Fibroblast of lung (primary cell): ENCODE data around the gene CCDC110. TPM values are rescaled to one million over a fixed set of nuclear protein-coding genes. Genes with fewer than 3 reads are reported as not detected.

Experiments used
- DNase-seq, 2 donors: peaks; one replicate each; pipeline versions ENCODE4 v3.0.0 to v3.0.0-alpha.2; 2010; ENCODE audit warnings: low read depth in 2 of 2
- H2AFZ ChIP-seq: 2 replicates; pipeline ENCODE4 v1.5.1; 2012; ENCODE audit warnings: low read length, control low read depth, inconsistent platforms
- H3K27ac ChIP-seq: 2 replicates; pipeline ENCODE4 v1.5.1; 2011; ENCODE audit warnings: low read length, control low read depth; ENCODE audit not compliant: insufficient read depth
- H3K27me3 ChIP-seq: 2 replicates; pipeline ENCODE4 v1.5.1; 2011; ENCODE audit warnings: mild to moderate bottlenecking, low read length; ENCODE audit not compliant: control insufficient read depth, insufficient read depth
- H3K36me3 ChIP-seq: 2 replicates; pipeline ENCODE4 v1.5.1; 2011; ENCODE audit warnings: low read length; ENCODE audit not compliant: control insufficient read depth, insufficient read depth
- H3K4me1 ChIP-seq: 2 replicates; pipeline ENCODE4 v1.5.1; 2011; ENCODE audit warnings: low read length; ENCODE audit not compliant: control insufficient read depth, insufficient read depth; ENCODE audit errors: extremely low read depth
- H3K4me2 ChIP-seq: 2 replicates; pipeline ENCODE4 v1.5.1; 2011; ENCODE audit warnings: low read length, control low read depth; ENCODE audit not compliant: insufficient read depth; ENCODE audit errors: extremely low read depth
- H3K4me3 ChIP-seq, 4 experiments: fragments of 200-600 bp in 1 of 4; sonication (generic) in 1 of 4; replicated peaks in 1 of 4; 2 replicates each; pipeline ENCODE4 v1.5.1; 2011 to 2016; ENCODE audit warnings: low read length in 4 of 4, low read depth in 3 of 4, mild to moderate bottlenecking in 3 of 4, control low read depth in 2 of 4, inconsistent platforms in 1 of 4, mixed read lengths in 1 of 4; ENCODE audit not compliant: insufficient read depth in 1 of 4; ENCODE audit errors: control extremely low read depth in 1 of 4
- H3K79me2 ChIP-seq: 2 replicates; pipeline ENCODE4 v1.5.1; 2012; ENCODE audit warnings: mild to moderate bottlenecking, low read length, inconsistent platforms; ENCODE audit not compliant: control insufficient read depth, insufficient read depth
- H3K9ac ChIP-seq: 2 replicates; pipeline ENCODE4 v1.5.1; 2011; ENCODE audit warnings: mild to moderate bottlenecking, low read length, control low read depth; ENCODE audit not compliant: insufficient read depth
- H3K9me3 ChIP-seq: 2 replicates; pipeline ENCODE4 v1.5.1; 2012; ENCODE audit warnings: low read depth, low read length; ENCODE audit not compliant: control insufficient read depth, insufficient read depth
- H4K20me1 ChIP-seq: 2 replicates; pipeline ENCODE4 v1.5.1; 2011; ENCODE audit warnings: low read length; ENCODE audit not compliant: control insufficient read depth, insufficient read depth; ENCODE audit errors: extremely low read depth
- EZH2 ChIP-seq: IDR thresholded peaks from 2 replicates; pipeline ENCODE4 v1.5.1; 2012; ENCODE audit warnings: low read length, control low read depth, mild to moderate bottlenecking; ENCODE audit errors: missing control alignments
- polyA plus RNA-seq, 2 donors: library from polyadenylated mRNA; depleted of rRNA in 1 of 2; stranded (reverse) in 1 of 2; unstranded in 1 of 2; fragments of >200 nt; gene quantifications; 2 replicates each; pipeline ENCODE4 v1.2.1, GENCODE V29; 2011 to 2012; ENCODE audit warnings: missing spikeins in 1 of 2
- total RNA-seq: library from RNA; depleted of rRNA; stranded (reverse); fragments of >200 nt; gene quantifications from 2 replicates; pipeline ENCODE4 v1.2.1, GENCODE V29; 2014
- TF ChIP-seq, protein P1 (sequence below), 2 donors: IDR thresholded peaks in 1 of 2; conservative IDR thresholded peaks in 1 of 2; 1 replicate in 1 of 2; 2 replicates in 1 of 2; pipeline ENCODE4 v1.5.1; 2011 to 2012; ENCODE audit warnings: low read length in 2 of 2, control low read depth in 1 of 2, inconsistent platforms in 1 of 2, low read depth in 1 of 2, mild to moderate bottlenecking in 1 of 2

CCDC110 gene
- total and polyA plus RNA-seq, 2 donors (not counting 1 experiment from before 2014, with no cell fraction given) = 0.83 to 2.0 TPM

DNA sequence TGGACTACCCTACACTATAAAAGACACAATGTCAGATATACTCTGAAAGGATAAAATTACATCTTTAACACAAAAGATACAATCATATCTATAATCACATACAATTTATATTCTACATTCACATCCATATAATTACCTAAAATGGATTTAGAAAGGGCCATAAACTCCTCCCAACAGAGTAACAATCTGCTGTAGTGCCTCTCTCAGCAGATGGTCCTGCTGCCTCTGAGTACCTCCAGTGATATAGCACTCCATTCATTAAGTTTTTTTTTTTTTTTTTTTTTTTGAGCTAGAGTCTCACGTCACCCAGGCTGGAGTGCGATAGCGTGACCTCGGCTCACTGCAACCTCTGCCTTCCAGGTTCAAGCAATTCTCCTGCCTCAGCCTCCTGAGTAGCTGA is 67.5 kb downstream of the CCDC110 start:
- Histone ChIP-seq H4K20me1 (no peaks in the 10 kb centered on the region), H3K27ac (no peak overlapping the region), H3K79me2 (no peaks in the 10 kb centered on the region), H3K36me3 (no peaks in the 10 kb centered on the region), H2AFZ (no peak overlapping the region), H3K9me3 (no peaks in the 10 kb centered on the region), H3K9ac (no peak overlapping the region), H3K27me3 (no peaks in the 10 kb centered on the region), H3K4me1 (no peaks in the 10 kb centered on the region), H3K4me3 (no peak overlapping the region), H3K4me2 (no peak overlapping the region)
- TF ChIP-seq, protein P1, sequence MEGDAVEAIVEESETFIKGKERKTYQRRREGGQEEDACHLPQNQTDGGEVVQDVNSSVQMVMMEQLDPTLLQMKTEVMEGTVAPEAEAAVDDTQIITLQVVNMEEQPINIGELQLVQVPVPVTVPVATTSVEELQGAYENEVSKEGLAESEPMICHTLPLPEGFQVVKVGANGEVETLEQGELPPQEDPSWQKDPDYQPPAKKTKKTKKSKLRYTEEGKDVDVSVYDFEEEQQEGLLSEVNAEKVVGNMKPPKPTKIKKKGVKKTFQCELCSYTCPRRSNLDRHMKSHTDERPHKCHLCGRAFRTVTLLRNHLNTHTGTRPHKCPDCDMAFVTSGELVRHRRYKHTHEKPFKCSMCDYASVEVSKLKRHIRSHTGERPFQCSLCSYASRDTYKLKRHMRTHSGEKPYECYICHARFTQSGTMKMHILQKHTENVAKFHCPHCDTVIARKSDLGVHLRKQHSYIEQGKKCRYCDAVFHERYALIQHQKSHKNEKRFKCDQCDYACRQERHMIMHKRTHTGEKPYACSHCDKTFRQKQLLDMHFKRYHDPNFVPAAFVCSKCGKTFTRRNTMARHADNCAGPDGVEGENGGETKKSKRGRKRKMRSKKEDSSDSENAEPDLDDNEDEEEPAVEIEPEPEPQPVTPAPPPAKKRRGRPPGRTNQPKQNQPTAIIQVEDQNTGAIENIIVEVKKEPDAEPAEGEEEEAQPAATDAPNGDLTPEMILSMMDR (conservative IDR thresholded peaks at IDR 0.05 in 1 of 2, IDR thresholded peaks at IDR 0.05 in 1 of 2; ENCODE audit: low read depth in 1 of 2, low read length in 2 of 2) = no peak
- TF ChIP-seq EZH2 = no peak
- no peak for DNase-seq

DNA sequence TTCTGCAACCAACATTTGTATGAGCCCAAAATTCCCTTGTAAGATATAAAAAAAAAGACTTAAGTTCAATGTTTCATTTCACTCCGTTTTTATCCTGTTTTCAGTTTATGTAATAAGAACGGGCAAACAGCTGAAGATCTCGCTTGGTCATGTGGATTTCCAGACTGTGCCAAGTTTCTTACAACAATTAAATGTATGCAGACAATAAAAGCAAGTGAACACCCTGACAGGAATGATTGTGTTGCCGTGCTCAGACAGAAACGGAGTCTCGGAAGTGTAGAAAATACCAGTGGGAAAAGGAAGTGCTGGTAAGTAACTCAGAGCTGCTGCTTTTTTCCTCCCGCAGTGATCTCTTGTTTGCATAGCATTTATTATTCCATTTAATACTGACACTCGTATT is 72.1 kb downstream of the CCDC110 start:
- no peaks in the 10 kb centered on the region for H3K27me3 ChIP-seq
- H3K36me3 ChIP-seq = no peaks in the 10 kb centered on the region
- H3K79me2 ChIP-seq = no peaks in the 10 kb centered on the region
- no peak overlapping the region for H2AFZ ChIP-seq
- H3K4me2 ChIP-seq = no peak overlapping the region
- H3K4me3 ChIP-seq = no peak overlapping the region
- DNase-seq = no peak
- H3K9ac ChIP-seq = no peak overlapping the region
- TF ChIP-seq EZH2 = no peak
- TF ChIP-seq, protein P1 (conservative IDR thresholded peaks at IDR 0.05 in 1 of 2, IDR thresholded peaks at IDR 0.05 in 1 of 2; ENCODE audit: low read depth in 1 of 2, low read length in 2 of 2) = no peak
- H3K27ac ChIP-seq = no peak overlapping the region
- no peaks in the 10 kb centered on the region for H3K9me3 ChIP-seq
- H3K4me1 ChIP-seq = peaks cover 6% of the 10 kb centered on the region
- H4K20me1 ChIP-seq = no peaks in the 10 kb centered on the region

DNA sequence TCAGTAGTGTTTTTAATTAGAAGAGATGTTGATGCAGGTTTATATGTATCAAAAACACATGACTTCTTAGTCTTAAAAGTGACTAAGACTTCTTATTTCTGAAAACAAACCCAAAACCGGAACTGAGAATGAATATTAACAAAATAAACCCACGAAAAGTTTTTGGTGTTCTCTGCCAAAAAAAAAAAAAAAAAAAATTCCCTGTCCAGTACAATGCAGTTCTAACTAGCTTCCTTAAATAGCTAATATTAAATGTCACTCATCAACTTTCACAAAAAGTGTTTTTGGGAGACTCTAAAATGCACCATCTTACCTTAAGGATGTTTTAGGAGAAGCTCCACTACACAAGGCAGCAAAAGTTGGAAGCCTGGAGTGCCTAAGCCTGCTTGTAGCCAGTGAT is 72.9 kb downstream of the CCDC110 start:
- Histone ChIP-seq H3K27ac (no peak overlapping the region), H3K4me3 (no peak overlapping the region), H3K36me3 (no peaks in the 10 kb centered on the region), H4K20me1 (no peaks in the 10 kb centered on the region), H3K79me2 (no peaks in the 10 kb centered on the region), H3K4me2 (no peak overlapping the region), H3K27me3 (no peaks in the 10 kb centered on the region), H2AFZ (no peak overlapping the region), H3K9me3 (no peaks in the 10 kb centered on the region), H3K4me1 (peaks cover 6% of the 10 kb centered on the region), H3K9ac (no peak overlapping the region)
- no peak for DNase-seq
- no peak for TF ChIP-seq EZH2
- TF ChIP-seq, protein P1 (conservative IDR thresholded peaks at IDR 0.05 in 1 of 2, IDR thresholded peaks at IDR 0.05 in 1 of 2; ENCODE audit: low read depth in 1 of 2, low read length in 2 of 2) = no peak
